GM19238 (cell line): ENCODE data around the gene ASCC3.

ENCODE experiments used
- DNase-seq: peaks from one replicate; pipeline ENCODE4 v3.0.0; 2011; ENCODE audit warnings: low spot score; ENCODE audit not compliant: insufficient read length

The ASCC3 gene

GRCh38 chr6:100504786-100505737 is 376.1 kb downstream of the ASCC3 start:
- DNase-seq, result no peak

- DNase-seq, result no peak
These were observed 378.0 kb downstream of the ASCC3 start for GRCh38 chr6:100503043-100503705.

GRCh38 chr6:100493206-100493888 is 387.8 kb downstream of the ASCC3 start:
- no peak for DNase-seq

- no peak for DNase-seq
These were observed 389.0 kb downstream of the ASCC3 start for GRCh38 chr6:100491952-100492670.

- no peak for DNase-seq
These were observed 391.1 kb downstream of the ASCC3 start for GRCh38 chr6:100490065-100490464.

GRCh38 chr6:100488244-100488643 is 392.9 kb downstream of the ASCC3 start:
- DNase-seq, result no peak

GRCh38 chr6:100487638-100488037 is 393.5 kb downstream of the ASCC3 start:
- DNase-seq, result no peak

GRCh38 chr6:100485268-100485667 is 395.9 kb downstream of the ASCC3 start:
- DNase-seq, result no peak

GRCh38 chr6:100484474-100484873 is 396.7 kb downstream of the ASCC3 start:
- DNase-seq, result no peak

GRCh38 chr6:100482698-100483097 is 398.4 kb downstream of the ASCC3 start:
- no peak for DNase-seq

- no peak for DNase-seq
These were observed 401.7 kb downstream of the ASCC3 start for GRCh38 chr6:100479179-100480035.

GRCh38 chr6:100475554-100476320 is 405.4 kb downstream of the ASCC3 start:
- DNase-seq, result no peak

GRCh38 chr6:100473182-100473581 is 407.9 kb downstream of the ASCC3 start:
- DNase-seq, result no peak

- no peak for DNase-seq
These were observed 408.5 kb downstream of the ASCC3 start for GRCh38 chr6:100472674-100473073.

- no peak for DNase-seq
These were observed 410.6 kb downstream of the ASCC3 start for GRCh38 chr6:100470422-100471120.

GRCh38 chr6:100469101-100469859 is 411.8 kb downstream of the ASCC3 start:
- no peak for DNase-seq

- no peak for DNase-seq
These were observed 413.0 kb downstream of the ASCC3 start for GRCh38 chr6:100468016-100468622.
